ENCODE results near the gene ABCA9. TPM values are rescaled to one million over a fixed set of nuclear protein-coding genes. Genes with fewer than 3 reads are reported as not detected.

The ABCA9 gene
- total RNA-seq, 1 donor from 2014 or later = 0.13 TPM

DNA sequence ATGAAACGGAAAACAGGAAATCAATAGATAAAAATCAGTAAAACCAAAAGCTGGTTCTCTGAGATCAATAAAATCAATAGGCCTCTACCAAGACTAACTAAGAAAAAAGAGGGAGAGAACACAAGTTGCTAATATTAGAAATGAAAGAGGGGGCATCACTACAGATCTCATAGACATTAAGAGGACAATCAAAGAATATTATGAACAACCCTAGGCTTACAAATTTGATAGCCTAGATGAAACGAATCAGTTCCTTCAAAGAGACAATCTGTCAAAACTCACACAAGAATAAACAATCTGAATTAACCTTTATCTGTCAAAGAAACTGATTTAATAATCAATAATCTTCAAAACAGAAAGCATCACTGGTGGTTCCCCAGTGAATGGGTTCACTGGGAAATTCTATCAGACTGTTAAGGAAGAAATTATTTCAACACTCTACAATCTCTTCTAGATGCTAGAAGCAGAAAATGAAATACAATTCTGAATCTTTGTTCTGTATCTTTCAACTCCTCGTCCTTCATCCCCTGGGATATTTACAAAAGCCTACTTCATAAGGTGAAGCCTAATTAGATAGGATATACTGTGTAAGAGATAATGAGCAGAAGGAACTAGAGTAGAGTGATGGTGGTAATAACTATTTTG lies 4.4 kb downstream of the ABCA9 start:
- no peak overlapping the region for H3K4me3 ChIP-seq
- no peak overlapping the region for H3K27ac ChIP-seq
- Mint-ChIP-seq H3K27ac (no peak overlapping the region), H3K36me3 (peaks cover 12% of the 10 kb centered on the region), H3K9me3 (peaks cover 19% of the 10 kb centered on the region), H3K27me3 (ENCODE audit: insufficient read depth, low read depth) (no peaks in the 10 kb centered on the region), H3K4me3 (no peak overlapping the region), H3K4me1 (peaks cover 20% of the 10 kb centered on the region)
- no peaks in the 10 kb centered on the region for H3K9me3 ChIP-seq (ENCODE audit: low read depth)
- H3K4me1 ChIP-seq = no peaks in the 10 kb centered on the region
- TF ChIP-seq EZH2 (IDR thresholded peaks at IDR 0.05) (no peak), CTCF (IDR thresholded peaks at IDR 0.05) (no peak), EZH2phosphoT487 (IDR thresholded peaks at IDR 0.05) (no peak)
- no peaks in the 10 kb centered on the region for H4K20me1 ChIP-seq (ENCODE audit: low read depth)
- no peaks in the 10 kb centered on the region for H3K79me2 ChIP-seq (ENCODE audit: low read depth)
- no peaks in the 10 kb centered on the region for H3K27me3 ChIP-seq
- no peak for DNase-seq (ENCODE audit: low spot score)
- no peak overlapping the region for H3K4me2 ChIP-seq
- no peak overlapping the region for H3K9ac ChIP-seq
- no peaks in the 10 kb centered on the region for H3K36me3 ChIP-seq
- H2AFZ ChIP-seq (replicated peaks) = no peak overlapping the region
- H3F3A ChIP-seq (ENCODE audit: low read depth) = no peaks in the 10 kb centered on the region

DNA sequence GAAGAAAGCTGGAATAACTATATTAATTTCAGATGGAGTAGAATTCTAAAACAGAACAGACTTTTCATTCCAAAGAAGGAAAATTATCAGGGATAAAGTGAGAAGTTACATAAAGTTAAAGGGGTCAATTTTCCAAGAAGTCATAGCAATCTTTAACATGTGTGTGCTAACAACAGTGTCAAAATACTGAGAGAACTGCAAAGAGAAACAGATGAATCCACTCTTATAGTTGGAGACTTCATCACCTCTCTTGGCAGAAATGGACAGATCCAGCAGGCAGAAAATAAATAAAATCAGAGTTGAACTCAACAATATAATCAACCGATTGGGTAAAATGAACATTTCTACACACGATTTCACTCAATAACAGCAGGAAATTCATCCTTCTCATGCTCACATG lies 5.4 kb downstream of the ABCA9 start:
- Mint-ChIP-seq H3K4me3 (no peak overlapping the region), H3K4me1 (peaks cover 13% of the 10 kb centered on the region), H3K27ac (no peak overlapping the region), H3K9me3 (peaks cover 19% of the 10 kb centered on the region), H3K27me3 (ENCODE audit: insufficient read depth, low read depth) (no peaks in the 10 kb centered on the region), H3K36me3 (peaks cover 12% of the 10 kb centered on the region)
- Histone ChIP-seq H3K9ac (no peak overlapping the region), H3F3A (ENCODE audit: low read depth) (no peaks in the 10 kb centered on the region), H3K79me2 (ENCODE audit: low read depth) (no peaks in the 10 kb centered on the region), H3K27me3 (no peaks in the 10 kb centered on the region), H3K4me1 (no peaks in the 10 kb centered on the region), H4K20me1 (ENCODE audit: low read depth) (no peaks in the 10 kb centered on the region), H3K4me3 (no peak overlapping the region), H3K27ac (no peak overlapping the region), H2AFZ (replicated peaks) (no peak overlapping the region), H3K36me3 (no peaks in the 10 kb centered on the region), H3K4me2 (no peak overlapping the region), H3K9me3 (ENCODE audit: low read depth) (no peaks in the 10 kb centered on the region)
- DNase-seq (ENCODE audit: low spot score) = no peak
- TF ChIP-seq EZH2phosphoT487 (IDR thresholded peaks at IDR 0.05) (no peak), EZH2 (IDR thresholded peaks at IDR 0.05) (no peak), CTCF (IDR thresholded peaks at IDR 0.05) (no peak)

DNA sequence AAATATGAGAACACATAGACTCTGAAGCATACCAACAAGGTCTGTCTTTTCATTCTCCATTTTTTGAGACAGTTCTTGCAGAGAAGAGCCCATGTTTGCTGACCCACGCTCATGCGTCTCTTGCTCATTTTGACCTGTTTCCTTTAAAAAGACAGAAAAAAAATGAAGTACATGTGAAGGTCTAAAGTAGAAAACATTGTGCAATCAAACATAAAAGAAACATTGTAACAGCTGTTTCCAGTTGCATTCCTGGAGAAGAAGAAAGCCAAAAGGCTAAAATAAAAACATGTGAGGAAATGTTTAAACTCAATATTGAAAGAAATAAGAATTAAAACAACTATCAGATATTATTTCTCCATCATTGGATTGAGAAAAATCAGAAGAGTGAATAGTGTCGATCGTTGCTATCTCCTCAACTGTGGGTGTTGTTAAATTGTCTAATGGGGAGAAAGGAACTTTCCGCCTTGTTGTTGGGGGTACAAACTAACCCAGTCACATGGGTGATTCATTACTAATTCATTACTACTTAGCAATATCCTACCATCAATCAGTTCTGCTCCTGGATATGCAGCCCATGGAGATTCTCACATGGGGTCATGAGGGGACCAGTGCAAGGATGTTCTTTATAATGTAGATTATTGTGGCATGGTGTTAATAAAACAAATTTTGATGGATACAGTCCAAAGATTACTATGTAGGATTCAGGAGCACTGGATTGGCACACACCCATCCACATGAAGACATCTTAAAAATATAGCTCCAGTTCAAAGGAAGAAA lies 9.5 kb downstream of the ABCA9 start:
- Histone ChIP-seq H4K20me1 (ENCODE audit: low read depth) (no peaks in the 10 kb centered on the region), H3F3A (ENCODE audit: low read depth) (no peaks in the 10 kb centered on the region), H3K4me3 (no peak overlapping the region), H3K79me2 (ENCODE audit: low read depth) (no peaks in the 10 kb centered on the region), H3K9ac (no peak overlapping the region), H3K9me3 (ENCODE audit: low read depth) (no peaks in the 10 kb centered on the region), H3K27me3 (no peaks in the 10 kb centered on the region), H3K4me2 (no peak overlapping the region), H3K27ac (no peak overlapping the region), H3K36me3 (no peaks in the 10 kb centered on the region), H3K4me1 (no peaks in the 10 kb centered on the region), H2AFZ (replicated peaks) (no peak overlapping the region)
- DNase-seq (ENCODE audit: low spot score) = no peak
- Mint-ChIP-seq H3K9me3 (peaks cover 27% of the 10 kb centered on the region), H3K4me3 (no peak overlapping the region), H3K36me3 (peaks cover 11% of the 10 kb centered on the region), H3K27me3 (ENCODE audit: insufficient read depth, low read depth) (no peaks in the 10 kb centered on the region), H3K4me1 (peaks cover 16% of the 10 kb centered on the region), H3K27ac (no peak overlapping the region)
- no peak for TF ChIP-seq CTCF (IDR thresholded peaks at IDR 0.05)
